Measurements from ENCODE around the gene CIDEC. TPM values are rescaled to one million over a fixed set of nuclear protein-coding genes. Genes with fewer than 3 reads are reported as not detected.

CIDEC gene
- total RNA-seq, 1 experiment from 2014 or later: not detected

GRCh38 chr3:9889405-9889804, 9.4 kb upstream of the CIDEC start:
- no peak for TF ChIP-seq CTCF (IDR thresholded peaks at IDR 0.05; ENCODE audit: unreplicated experiment)
- H3K27me3 Mint-ChIP-seq (ENCODE audit: insufficient read depth, unreplicated experiment): no peaks in the 10 kb centered on the region
- no peak overlapping the region for H3K4me3 Mint-ChIP-seq (ENCODE audit: unreplicated experiment)
- POLR2A ChIA-PET: interaction anchor here (0.9 to 3.2 kb wide), 9 partner anchors 8 to 57 kb away, joined by 3 to 47 read pairs (median 7); partner anchors contain the start of gene IL17RE
- H3K36me3 Mint-ChIP-seq (ENCODE audit: insufficient read depth, unreplicated experiment): peaks cover 47% of the 10 kb centered on the region
- no TSS peak for BruUV-seq (replicated peaks)
- H3K4me1 Mint-ChIP-seq (ENCODE audit: insufficient read depth, unreplicated experiment): peaks cover 43% of the 10 kb centered on the region
- no peak for DNase-seq (ENCODE audit: unreplicated experiment)
- CTCF ChIA-PET: interaction anchor here (0.6 to 0.7 kb wide), 2 partner anchors 24 to 25 kb away, joined by 3 read pairs; no protein-coding TSS in a partner anchor
- no peaks in the 10 kb centered on the region for H3K9me3 Mint-ChIP-seq (ENCODE audit: unreplicated experiment)
- H3K27ac Mint-ChIP-seq (ENCODE audit: low read depth, unreplicated experiment): peak overlapping the region; percentile 98
- intact Hi-C loops (cut with micrococcal nuclease): no loop called here

GRCh38 chr3:9888540-9888939, 8.5 kb upstream of the CIDEC start:
- peaks cover 38% of the 10 kb centered on the region for H3K36me3 Mint-ChIP-seq (ENCODE audit: insufficient read depth, unreplicated experiment)
- BruUV-seq (replicated peaks): no TSS peak
- POLR2A ChIA-PET: interaction anchor here (1.0 to 2.9 kb wide), 4 partner anchors 9 to 38 kb away, joined by 3 to 11 read pairs (median 4); partner anchors contain the start of gene IL17RE
- intact Hi-C loops (cut with micrococcal nuclease): no loop called here
- H3K4me3 Mint-ChIP-seq (ENCODE audit: unreplicated experiment): no peak overlapping the region
- CTCF ChIA-PET: interaction anchor here (0.7 to 1.1 kb wide), 2 partner anchors 24 to 58 kb away, joined by 3 to 4 read pairs; no protein-coding TSS in a partner anchor
- H3K27me3 Mint-ChIP-seq (ENCODE audit: insufficient read depth, unreplicated experiment): no peaks in the 10 kb centered on the region
- no peak for DNase-seq (ENCODE audit: unreplicated experiment)
- H3K4me1 Mint-ChIP-seq (ENCODE audit: insufficient read depth, unreplicated experiment): peaks cover 43% of the 10 kb centered on the region
- TF ChIP-seq CTCF (IDR thresholded peaks at IDR 0.05; ENCODE audit: unreplicated experiment): no peak
- no peaks in the 10 kb centered on the region for H3K9me3 Mint-ChIP-seq (ENCODE audit: unreplicated experiment)
- no peak overlapping the region for H3K27ac Mint-ChIP-seq (ENCODE audit: low read depth, unreplicated experiment)

GRCh38 chr3:9887480-9887879, 7.4 kb upstream of the CIDEC start:
- no TSS peak for BruUV-seq (replicated peaks)
- POLR2A ChIA-PET: interaction anchor here (1.5 kb wide), 1 partner anchor 25 kb away, joined by 6 read pairs; no protein-coding TSS in a partner anchor
- CTCF ChIA-PET: interaction anchor here (0.7 to 1.1 kb wide), 2 partner anchors 10 to 59 kb away, joined by 3 to 4 read pairs; no protein-coding TSS in a partner anchor
- Mint-ChIP-seq H3K36me3 (ENCODE audit: insufficient read depth, unreplicated experiment) (peaks cover 27% of the 10 kb centered on the region), H3K27me3 (ENCODE audit: insufficient read depth, unreplicated experiment) (no peaks in the 10 kb centered on the region), H3K4me1 (ENCODE audit: insufficient read depth, unreplicated experiment) (peaks cover 36% of the 10 kb centered on the region), H3K4me3 (ENCODE audit: unreplicated experiment) (no peak overlapping the region), H3K9me3 (ENCODE audit: unreplicated experiment) (no peaks in the 10 kb centered on the region), H3K27ac (ENCODE audit: low read depth, unreplicated experiment) (no peak overlapping the region)
- no peak for DNase-seq (ENCODE audit: unreplicated experiment)
- intact Hi-C loops (cut with micrococcal nuclease): no loop called here
- TF ChIP-seq CTCF (IDR thresholded peaks at IDR 0.05; ENCODE audit: unreplicated experiment): no peak

GRCh38 chr3:9886328-9886727, 6.3 kb upstream of the CIDEC start:
- H3K4me3 Mint-ChIP-seq (ENCODE audit: unreplicated experiment): no peak overlapping the region
- no peak for TF ChIP-seq CTCF (IDR thresholded peaks at IDR 0.05; ENCODE audit: unreplicated experiment)
- no peak overlapping the region for H3K27ac Mint-ChIP-seq (ENCODE audit: low read depth, unreplicated experiment)
- ChIA-PET POLR2A (interaction anchor here (0.6 to 4.9 kb wide), 6 partner anchors 9 to 43 kb away, joined by 3 to 70 read pairs (median 4); no protein-coding TSS in a partner anchor), CTCF (interaction anchor here (1.1 to 1.7 kb wide), 2 partner anchors 12 to 60 kb away, joined by 4 to 7 read pairs; no protein-coding TSS in a partner anchor)
- DNase-seq (ENCODE audit: unreplicated experiment): no peak
- peaks cover 27% of the 10 kb centered on the region for H3K4me1 Mint-ChIP-seq (ENCODE audit: insufficient read depth, unreplicated experiment)
- intact Hi-C loops (cut with micrococcal nuclease): no loop called here
- H3K9me3 Mint-ChIP-seq (ENCODE audit: unreplicated experiment): no peaks in the 10 kb centered on the region
- peaks cover 16% of the 10 kb centered on the region for H3K36me3 Mint-ChIP-seq (ENCODE audit: insufficient read depth, unreplicated experiment)
- BruUV-seq (replicated peaks): no TSS peak
- no peaks in the 10 kb centered on the region for H3K27me3 Mint-ChIP-seq (ENCODE audit: insufficient read depth, unreplicated experiment)
